HCT116 (cell line): ENCODE data around the gene PYGO2. TPM values are rescaled to one million over a fixed set of nuclear protein-coding genes. Genes with fewer than 3 reads are reported as not detected.
A peak's percentile ranks its signal among the peaks of the same experiment; 100 is the strongest.

Experiments
- ATAC-seq: fragments of 200-7000 bp; cut with Tn5 transposase; 2 replicates; pipeline ENCODE4 v1.9.1; 2020; ENCODE audit warnings: mild to moderate bottlenecking, moderate library complexity
- BruUV-seq: library from RNA; stranded (reverse); fragments of 400-500 nt; replicated peaks from 2 replicates; lab custom pipeline; 2021; lab: Mats Ljungman, UMichigan
- CTCF ChIA-PET: fragments of 300-600 bp; sonication (Branson Sonifier 250); formaldehyde crosslinking; loops from one replicate; lab custom pipeline; 2021; ENCODE audit warnings: antibody characterized with exemption; lab: Charles Lee
- POLR2A ChIA-PET: fragments of 300-600, 350-600 bp; sonication (Branson Sonifier 250); formaldehyde crosslinking; loops from one replicate; lab custom pipeline; 2021; ENCODE audit warnings: antibody characterized with exemption; lab: Charles Lee
- RAD21 ChIA-PET, 2 experiments: fragments of 300-600 bp; sonication (Branson Sonifier 250); formaldehyde crosslinking; loops; one replicate each; lab custom pipeline; 2023; ENCODE audit warnings: low total read pairs in 2 of 2; ENCODE audit not compliant: uncharacterized antibody in 2 of 2, unreplicated experiment in 2 of 2, low non-redundant PET in 1 of 2; lab: Charles Lee
- DNase-seq: peaks from one replicate; pipeline ENCODE4 v3.0.0-alpha.2; 2010; ENCODE audit warnings: low read depth, low spot score
- H2AFZ ChIP-seq: fragments of 200-600 bp; shearing (Covaris generic), sonication (generic); 2 replicates; pipeline ENCODE4 v1.6.1; 2017; ENCODE audit warnings: low read depth, mixed run types, mixed read lengths, antibody characterized with exemption, low read length; ENCODE audit not compliant: poor library complexity, severe bottlenecking
- H3K27ac ChIP-seq: 2 replicates; pipeline ENCODE4 v1.5.1; 2012; ENCODE audit warnings: low read depth, low read length
- H3K27me3 ChIP-seq: fragments of 200-600 bp; sonication (generic); 2 replicates; pipeline ENCODE4 v1.6.1; 2016; ENCODE audit warnings: mixed run types, low read length, mixed read lengths; ENCODE audit not compliant: insufficient read depth
- H3K36me3 ChIP-seq, 2 experiments: fragments of 200-500 bp in 1 of 2; fragments of 200-600 bp in 1 of 2; sonication (Bioruptor generic) in 1 of 2; sonication (generic) in 1 of 2; 2 replicates each; pipeline versions ENCODE4 v1.5.1 to v1.6.1; 2014 to 2016; ENCODE audit warnings: low read length in 2 of 2, inconsistent platforms in 1 of 2, mixed read lengths in 1 of 2, mixed run types in 1 of 2; ENCODE audit not compliant: insufficient read depth in 2 of 2, control insufficient read depth in 1 of 2
- H3K4me1 ChIP-seq, 2 experiments: fragments of 200-600 bp in 1 of 2; sonication (generic) in 1 of 2; 2 replicates each; pipeline versions ENCODE4 v1.5.1 to v1.6.1; 2012 to 2017; ENCODE audit warnings: low read length in 2 of 2, inconsistent platforms in 1 of 2, mild to moderate bottlenecking in 1 of 2, mixed read lengths in 1 of 2, mixed run types in 1 of 2, moderate library complexity in 1 of 2; ENCODE audit not compliant: insufficient read depth in 2 of 2, control insufficient read depth in 1 of 2
- H3K4me2 ChIP-seq: fragments of 200-600 bp; sonication (generic); 2 replicates; pipeline ENCODE4 v1.6.1; 2017; ENCODE audit warnings: mixed run types, low read length, mixed read lengths
- H3K4me3 ChIP-seq, 2 experiments: fragments of 200-600 bp in 1 of 2; sonication (generic) in 1 of 2; replicated peaks in 1 of 2; 2 replicates each; pipeline ENCODE4 v1.5.1; 2011 to 2016; ENCODE audit warnings: low read length in 2 of 2, control low read depth in 1 of 2, low read depth in 1 of 2, mild to moderate bottlenecking in 1 of 2, mixed read lengths in 1 of 2, mixed run types in 1 of 2
- H3K79me2 ChIP-seq: fragments of 200-600 bp; sonication (generic); 2 replicates; pipeline ENCODE4 v1.6.1; 2017; ENCODE audit warnings: mild to moderate bottlenecking, mixed run types, low read length, moderate library complexity, mixed read lengths; ENCODE audit not compliant: insufficient read depth
- H3K9ac ChIP-seq: fragments of 200-600 bp; sonication (generic); 2 replicates; pipeline ENCODE4 v1.6.1; 2016; ENCODE audit warnings: low read length, mixed read lengths
- H3K9me2 ChIP-seq: fragments of 200-600 bp; sonication (generic), shearing (Covaris generic); 2 replicates; pipeline ENCODE4 v1.6.1; 2017; ENCODE audit warnings: mixed run types, mild to moderate bottlenecking, moderate library complexity; ENCODE audit not compliant: insufficient read depth
- H3K9me3 ChIP-seq, 2 experiments: fragments of 200-500 bp in 1 of 2; fragments of 200-600 bp in 1 of 2; sonication (Bioruptor generic) in 1 of 2; sonication (generic) in 1 of 2; 2 replicates each; pipeline ENCODE4 v1.6.1; 2014 to 2017; ENCODE audit warnings: low read length in 2 of 2, mixed read lengths in 2 of 2, inconsistent platforms in 1 of 2, low read depth in 1 of 2, mild to moderate bottlenecking in 1 of 2, mixed run types in 1 of 2, moderate library complexity in 1 of 2; ENCODE audit not compliant: control insufficient read depth in 1 of 2, insufficient read depth in 1 of 2
- H4K20me1 ChIP-seq: fragments of 200-600 bp; sonication (generic), shearing (Covaris generic); 2 replicates; pipeline ENCODE4 v1.6.1; 2017; ENCODE audit warnings: mixed run types, mild to moderate bottlenecking, moderate library complexity; ENCODE audit not compliant: insufficient read depth
- ATF3 ChIP-seq: IDR thresholded peaks from 2 replicates; pipeline ENCODE4 v1.6.1; 2012
- CBX3 ChIP-seq: IDR thresholded peaks from 2 replicates; pipeline ENCODE4 v1.6.1; 2012; ENCODE audit warnings: low read depth
- EGR1 ChIP-seq: IDR thresholded peaks from 2 replicates; pipeline ENCODE4 v1.6.1; 2012; ENCODE audit warnings: low read depth
- ELF1 ChIP-seq: IDR thresholded peaks from 2 replicates; pipeline ENCODE4 v1.6.1; 2012; ENCODE audit warnings: low read depth, borderline replicate concordance
- EZH2 ChIP-seq: fragments of 200-600 bp; sonication (generic); IDR thresholded peaks from 2 replicates; pipeline ENCODE4 v1.6.1; 2017; ENCODE audit warnings: antibody characterized with exemption, mixed run types
- EZH2phosphoT487 ChIP-seq: fragments of 200-600 bp; IDR thresholded peaks from 2 replicates; pipeline ENCODE4 v1.6.1; 2018; ENCODE audit warnings: antibody characterized with exemption, borderline replicate concordance
- POLR2AphosphoS5 ChIP-seq: IDR thresholded peaks from 2 replicates; pipeline ENCODE4 v1.6.1; 2011; ENCODE audit warnings: mild to moderate bottlenecking, low read depth, low read length, moderate library complexity
- RAD21 ChIP-seq: IDR thresholded peaks from 2 replicates; pipeline ENCODE4 v1.6.1; 2012; ENCODE audit warnings: low read depth, mild to moderate bottlenecking
- SIN3A ChIP-seq: IDR thresholded peaks from 2 replicates; pipeline ENCODE4 v1.6.1; 2012; ENCODE audit warnings: low read depth
- SP1 ChIP-seq: IDR thresholded peaks from 2 replicates; pipeline ENCODE4 v1.6.1; 2012; ENCODE audit warnings: low read depth
- TCF7L2 ChIP-seq: IDR thresholded peaks from 2 replicates; pipeline ENCODE4 v1.7.0; 2011; ENCODE audit warnings: borderline replicate concordance, inconsistent platforms; ENCODE audit not compliant: insufficient read depth, insufficient read length; ENCODE audit errors: extremely low read depth
- YY1 ChIP-seq: IDR thresholded peaks from 2 replicates; pipeline ENCODE4 v1.6.1; 2011; ENCODE audit warnings: low read length, low read depth, moderate library complexity, mild to moderate bottlenecking; ENCODE audit not compliant: insufficient replicate concordance; ENCODE audit errors: extremely low read depth
- ZFX ChIP-seq: fragments of 450-650 bp; IDR thresholded peaks from 2 replicates; pipeline ENCODE4 v1.6.1; 2017
- ZNF274 ChIP-seq: fragments of 200-500 bp; sonication (Bioruptor generic); IDR thresholded peaks from 2 replicates; pipeline ENCODE4 v1.6.1; 2014; ENCODE audit warnings: mild to moderate bottlenecking, low read depth, low read length, inconsistent platforms
- intact Hi-C: fragments of 100-400 bp; cut with micrococcal nuclease; formaldehyde crosslinking; loops from 2 replicates; pipeline ENCODE4 v1.10.0; 2022
- total RNA-seq: library from RNA; stranded (reverse); gene quantifications from one replicate; pipeline ENCODE4 v1.2.1, GENCODE V29; 2021; ENCODE audit not compliant: unreplicated experiment
- TF ChIP-seq, protein P1 (sequence below): IDR thresholded peaks from 2 replicates; pipeline ENCODE4 v1.6.1; 2011; ENCODE audit warnings: mild to moderate bottlenecking, low read length, moderate library complexity; ENCODE audit not compliant: insufficient replicate concordance; ENCODE audit errors: extremely low read depth
- TF ChIP-seq, protein P2 (sequence below), 3 experiments: fragments of 200-600 bp in 1 of 3; sonication (generic) in 1 of 3; IDR thresholded peaks in 2 of 3; conservative IDR thresholded peaks in 1 of 3; 2 replicates each; pipeline ENCODE4 v1.5.1; 2012 to 2017; ENCODE audit warnings: low read depth in 2 of 3, low read length in 2 of 3, antibody characterized with exemption in 1 of 3, borderline replicate concordance in 1 of 3, control low read depth in 1 of 3, mild to moderate bottlenecking in 1 of 3, mixed read lengths in 1 of 3, mixed run types in 1 of 3, moderate library complexity in 1 of 3; ENCODE audit not compliant: insufficient read depth in 1 of 3
- TF ChIP-seq, protein P3 (sequence below): IDR thresholded peaks from 2 replicates; pipeline ENCODE4 v1.6.1; 2012

Gene PYGO2
- total RNA-seq, 1 experiment from 2014 or later = 37.2 TPM

DNA sequence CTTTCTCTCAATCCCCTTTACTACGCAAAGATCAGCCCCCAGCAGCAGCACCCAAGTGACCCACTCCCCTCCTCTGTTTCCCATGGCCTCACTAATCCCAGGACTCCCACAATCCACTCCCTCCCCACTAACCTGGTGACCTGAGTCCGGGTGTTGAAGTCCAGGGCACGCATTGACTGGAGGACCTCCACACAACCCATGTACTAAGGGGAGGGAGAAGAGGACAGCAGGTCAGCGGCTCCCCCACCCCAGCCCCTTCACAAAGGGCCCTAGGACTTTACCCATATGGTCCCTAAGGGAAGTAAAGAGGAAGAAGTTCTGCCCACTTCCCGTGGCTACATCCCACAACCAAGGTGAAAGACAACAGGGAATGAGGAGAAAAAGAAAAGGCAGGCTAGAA is 7.7 kb upstream of the PYGO2 start:
- Histone ChIP-seq H3K4me3 (peak overlapping the region; percentile 40 to 70; a peak in 3 of 4 replicates), H3K79me2 (peaks cover 76% of the 10 kb centered on the region), H3K4me2 (peak overlapping the region; percentile 90), H3K4me1 (peaks cover 33 to 61% of the 10 kb centered on the region in 2 experiments), H3K36me3 (peaks cover 17 to 46% of the 10 kb centered on the region in 2 experiments; a peak in 3 of 4 replicates), H4K20me1 (no peaks in the 10 kb centered on the region)
- CTCF ChIA-PET = no interaction called here
- no peak for DNase-seq
- RAD21 ChIA-PET = no interaction called here
- POLR2A ChIA-PET = no interaction called here
- no TSS peak for BruUV-seq
- intact Hi-C loops = no loop called here
- TF ChIP-seq ZNF274 = no peak
- no peak for TF ChIP-seq SIN3A
- no peak for TF ChIP-seq ELF1
- no peak for TF ChIP-seq ZFX
- TF ChIP-seq POLR2AphosphoS5 = no peak
- TF ChIP-seq EZH2phosphoT487 = no peak
- TF ChIP-seq EGR1 = no peak
- TF ChIP-seq, protein P1, sequence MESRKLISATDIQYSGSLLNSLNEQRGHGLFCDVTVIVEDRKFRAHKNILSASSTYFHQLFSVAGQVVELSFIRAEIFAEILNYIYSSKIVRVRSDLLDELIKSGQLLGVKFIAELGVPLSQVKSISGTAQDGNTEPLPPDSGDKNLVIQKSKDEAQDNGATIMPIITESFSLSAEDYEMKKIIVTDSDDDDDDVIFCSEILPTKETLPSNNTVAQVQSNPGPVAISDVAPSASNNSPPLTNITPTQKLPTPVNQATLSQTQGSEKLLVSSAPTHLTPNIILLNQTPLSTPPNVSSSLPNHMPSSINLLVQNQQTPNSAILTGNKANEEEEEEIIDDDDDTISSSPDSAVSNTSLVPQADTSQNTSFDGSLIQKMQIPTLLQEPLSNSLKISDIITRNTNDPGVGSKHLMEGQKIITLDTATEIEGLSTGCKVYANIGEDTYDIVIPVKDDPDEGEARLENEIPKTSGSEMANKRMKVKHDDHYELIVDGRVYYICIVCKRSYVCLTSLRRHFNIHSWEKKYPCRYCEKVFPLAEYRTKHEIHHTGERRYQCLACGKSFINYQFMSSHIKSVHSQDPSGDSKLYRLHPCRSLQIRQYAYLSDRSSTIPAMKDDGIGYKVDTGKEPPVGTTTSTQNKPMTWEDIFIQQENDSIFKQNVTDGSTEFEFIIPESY = no peak
- no peak for TF ChIP-seq YY1
- no peak for TF ChIP-seq EZH2
- TF ChIP-seq TCF7L2 = no peak
- no peak for TF ChIP-seq SP1
- TF ChIP-seq, protein P2, sequence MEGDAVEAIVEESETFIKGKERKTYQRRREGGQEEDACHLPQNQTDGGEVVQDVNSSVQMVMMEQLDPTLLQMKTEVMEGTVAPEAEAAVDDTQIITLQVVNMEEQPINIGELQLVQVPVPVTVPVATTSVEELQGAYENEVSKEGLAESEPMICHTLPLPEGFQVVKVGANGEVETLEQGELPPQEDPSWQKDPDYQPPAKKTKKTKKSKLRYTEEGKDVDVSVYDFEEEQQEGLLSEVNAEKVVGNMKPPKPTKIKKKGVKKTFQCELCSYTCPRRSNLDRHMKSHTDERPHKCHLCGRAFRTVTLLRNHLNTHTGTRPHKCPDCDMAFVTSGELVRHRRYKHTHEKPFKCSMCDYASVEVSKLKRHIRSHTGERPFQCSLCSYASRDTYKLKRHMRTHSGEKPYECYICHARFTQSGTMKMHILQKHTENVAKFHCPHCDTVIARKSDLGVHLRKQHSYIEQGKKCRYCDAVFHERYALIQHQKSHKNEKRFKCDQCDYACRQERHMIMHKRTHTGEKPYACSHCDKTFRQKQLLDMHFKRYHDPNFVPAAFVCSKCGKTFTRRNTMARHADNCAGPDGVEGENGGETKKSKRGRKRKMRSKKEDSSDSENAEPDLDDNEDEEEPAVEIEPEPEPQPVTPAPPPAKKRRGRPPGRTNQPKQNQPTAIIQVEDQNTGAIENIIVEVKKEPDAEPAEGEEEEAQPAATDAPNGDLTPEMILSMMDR (IDR thresholded peaks at IDR 0.05 in 2 of 3, conservative IDR thresholded peaks at IDR 0.05 in 1 of 3; ENCODE audit: borderline replicate concordance in 1 of 3, insufficient read depth in 1 of 3, low read depth in 2 of 3, low read length in 2 of 3) = no peak
- no peak for TF ChIP-seq CBX3
- no peak for TF ChIP-seq RAD21
- TF ChIP-seq ATF3 = no peak
- TF ChIP-seq, protein P3, sequence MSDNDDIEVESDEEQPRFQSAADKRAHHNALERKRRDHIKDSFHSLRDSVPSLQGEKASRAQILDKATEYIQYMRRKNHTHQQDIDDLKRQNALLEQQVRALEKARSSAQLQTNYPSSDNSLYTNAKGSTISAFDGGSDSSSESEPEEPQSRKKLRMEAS = no peak
- TF ChIP-seq, all 23 proteins: peak for 0
- no peaks in the 10 kb centered on the region for H3K27me3 ChIP-seq
- peak overlapping the region; percentile 86 for H3K27ac ChIP-seq
- peak overlapping the region; percentile 86 for H3K9ac ChIP-seq
- ATAC-seq = no peak
- H3K9me3 ChIP-seq = no peaks in the 10 kb centered on the region
- H2AFZ ChIP-seq = no peak overlapping the region
- H3K9me2 ChIP-seq = no peaks in the 10 kb centered on the region
